ENCODE data around the gene ISCU.

The ISCU gene

GRCh38 chr12:108562348-108563135 is at the start of gene ISCU:
Gene ISCU, plus strand, starts transcription at chr12:108562596. Its CDS starts 27 bp downstream, at chr12:108562623.
- peak; percentile 98 for DNase-seq

GRCh38 chr12:108514468-108514972 is 47.9 kb upstream of the ISCU start:
- DNase-seq = no peak

GRCh38 chr12:108514973-108515814 is 47.2 kb upstream of the ISCU start, which contains the start of gene FICD:
Gene FICD, plus strand, starts transcription at chr12:108515277. Its CDS starts 1,696 bp downstream, at chr12:108516973.
- peak; percentile 98 for DNase-seq

- no peak for DNase-seq
Observed at GRCh38 chr12:108515916-108516315, 46.5 kb upstream of the ISCU start.

GRCh38 chr12:108516511-108517275 is 45.7 kb upstream of the ISCU start:
- no peak for DNase-seq

- DNase-seq = no peak
Observed at GRCh38 chr12:108517288-108518100, 44.9 kb upstream of the ISCU start.

- DNase-seq = no peak
Observed at GRCh38 chr12:108518101-108518715, 44.2 kb upstream of the ISCU start.

GRCh38 chr12:108518716-108519496 is 43.5 kb upstream of the ISCU start:
- DNase-seq = no peak

- DNase-seq = no peak
Observed at GRCh38 chr12:108519558-108519957, 42.8 kb upstream of the ISCU start.

- DNase-seq = no peak
Observed at GRCh38 chr12:108523365-108523764, 39.0 kb upstream of the ISCU start.

GRCh38 chr12:108525681-108526080 is 36.7 kb upstream of the ISCU start:
- no peak for DNase-seq

- DNase-seq = peak; percentile 33
Observed at GRCh38 chr12:108526482-108527165, 35.8 kb upstream of the ISCU start.

GRCh38 chr12:108527166-108527496 is 35.3 kb upstream of the ISCU start:
- DNase-seq = no peak

GRCh38 chr12:108530161-108530560 is 32.2 kb upstream of the ISCU start:
- DNase-seq = no peak

GRCh38 chr12:108531929-108532848 is 30.2 kb upstream of the ISCU start:
- DNase-seq = no peak

- DNase-seq = no peak
Observed at GRCh38 chr12:108538146-108538545, 24.2 kb upstream of the ISCU start.

- no peak for DNase-seq
Observed at GRCh38 chr12:108538616-108539195, 23.7 kb upstream of the ISCU start.

- no peak for DNase-seq
Observed at GRCh38 chr12:108542320-108542719, 20.1 kb upstream of the ISCU start.

- no peak for DNase-seq
Observed at GRCh38 chr12:108543652-108544051, 18.7 kb upstream of the ISCU start.
